GM18868 (cell line): ENCODE data around the gene TTC28.
"Not testable (repeated sequence)": the region's sequence is repeated elsewhere in the genome, so short reads cannot be mapped to it uniquely, and the experiment has no call there.

Experiments used
- ATAC-seq: cut with Tn5 transposase; IDR thresholded peaks from one replicate; pipeline ENCODE4 v1.9.1; 2021; ENCODE audit warnings: mild to moderate bottlenecking, moderate library complexity; ENCODE audit not compliant: unreplicated experiment

TTC28 gene

DNA sequence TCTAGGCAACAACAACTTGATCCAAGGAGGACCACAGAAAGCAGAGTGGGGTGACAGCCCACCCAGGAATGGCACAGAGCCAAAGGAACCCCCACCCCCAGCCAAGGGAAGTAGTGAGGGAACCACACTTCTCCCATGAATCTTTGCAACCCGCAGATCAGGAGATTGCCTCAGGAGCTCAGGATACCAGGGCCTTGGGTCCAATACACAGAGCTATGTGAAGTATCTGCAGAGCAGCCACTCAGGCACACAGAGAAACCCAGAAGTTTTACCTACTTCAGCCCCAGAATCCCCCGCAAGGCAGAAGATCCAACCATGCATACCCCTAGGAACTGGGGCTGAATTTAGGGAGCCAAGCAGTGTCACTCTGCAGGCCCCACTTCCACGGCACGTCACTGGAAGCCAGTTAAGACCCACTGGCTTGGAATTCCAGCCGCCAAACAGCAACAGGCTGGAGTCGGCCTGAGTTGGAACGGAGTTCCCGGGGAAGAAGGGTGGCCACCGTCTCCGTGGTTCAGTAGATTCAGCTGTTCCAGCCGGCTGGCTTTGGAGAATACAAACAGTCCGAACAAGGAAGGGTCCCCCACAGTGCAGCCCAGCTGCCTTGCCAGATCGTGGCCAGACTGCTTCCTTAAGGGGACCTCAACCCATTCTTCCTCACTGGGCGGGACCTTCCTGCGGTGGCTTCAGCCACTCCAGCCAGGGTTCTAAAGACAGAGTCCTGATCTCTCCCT is 174.1 kb downstream of the TTC28 start:
- no peak for ATAC-seq

DNA sequence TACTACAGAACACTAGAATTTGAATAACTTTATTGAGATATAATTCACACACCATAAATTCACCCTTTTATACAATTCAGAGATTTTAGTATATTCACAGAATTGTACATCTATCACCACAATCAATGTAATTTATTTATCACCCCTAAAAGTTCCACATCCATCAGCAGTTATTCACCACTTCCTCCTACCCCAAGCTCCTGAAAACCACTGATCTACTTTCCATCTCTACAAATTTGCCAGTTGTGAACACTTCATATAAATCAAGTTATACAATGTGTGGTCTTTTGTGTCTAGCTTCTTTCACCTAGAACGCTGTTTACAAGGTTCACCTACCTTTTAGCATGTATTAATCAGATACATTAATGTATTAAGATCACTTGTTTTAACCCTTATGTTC is 179.6 kb downstream of the TTC28 start:
- no peak for ATAC-seq

DNA sequence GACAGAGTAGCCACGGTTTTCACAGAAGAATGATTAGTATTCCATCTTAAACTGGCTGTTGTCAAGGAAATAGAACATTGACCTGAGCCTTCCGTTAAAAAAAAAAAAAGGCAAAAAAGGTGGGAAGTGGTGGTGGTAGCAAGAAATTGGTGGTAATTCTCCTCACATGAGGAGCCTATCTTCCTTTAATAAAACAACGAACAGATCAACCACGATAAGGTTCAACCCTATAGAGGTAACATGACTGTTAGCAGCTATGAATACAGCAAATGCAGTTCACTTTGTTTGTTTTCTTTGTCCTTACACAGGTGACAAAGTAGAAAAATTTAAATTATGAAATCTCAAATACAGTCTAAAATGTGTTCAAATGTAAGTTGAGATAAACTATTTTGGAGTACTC is 181.6 kb downstream of the TTC28 start:
- ATAC-seq, result no peak

DNA sequence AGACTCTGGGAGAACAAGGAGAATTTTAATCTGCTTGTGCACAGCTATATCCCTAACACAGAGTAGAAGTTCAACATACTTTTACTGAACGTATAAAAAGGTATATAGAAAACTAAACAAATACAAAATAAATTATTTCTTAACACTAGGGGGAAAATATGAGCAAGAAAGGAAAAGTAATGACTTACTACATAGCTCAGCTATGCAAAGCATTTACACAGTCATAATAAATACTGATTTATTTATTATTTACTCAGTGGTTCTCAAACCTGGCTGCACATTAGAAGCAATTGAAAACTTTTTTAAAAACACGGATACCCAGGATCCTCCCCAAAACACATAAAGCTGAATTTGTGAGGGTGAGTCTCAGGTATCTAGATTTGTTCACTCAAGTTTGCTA is 182.5 kb downstream of the TTC28 start:
- ATAC-seq, result no peak

DNA sequence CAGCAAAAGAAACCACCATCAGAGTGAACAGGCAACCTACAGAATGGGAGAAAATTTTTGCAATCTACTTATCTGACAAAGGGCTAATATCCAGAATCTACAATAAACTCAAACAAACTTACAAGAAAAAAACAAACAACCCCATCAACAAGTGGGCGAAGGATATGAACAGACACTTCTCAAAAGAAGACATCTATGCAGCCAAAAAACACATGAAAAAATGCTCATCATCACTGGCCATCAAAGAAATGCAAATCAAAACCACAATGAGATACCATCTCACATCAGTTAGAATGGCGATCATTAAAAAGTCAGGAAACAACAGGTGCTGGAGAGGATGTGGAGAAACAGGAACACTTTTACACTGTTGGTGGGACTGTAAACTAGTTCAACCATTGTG is 188.4 kb downstream of the TTC28 start:
- not testable (repeated sequence) for ATAC-seq

DNA sequence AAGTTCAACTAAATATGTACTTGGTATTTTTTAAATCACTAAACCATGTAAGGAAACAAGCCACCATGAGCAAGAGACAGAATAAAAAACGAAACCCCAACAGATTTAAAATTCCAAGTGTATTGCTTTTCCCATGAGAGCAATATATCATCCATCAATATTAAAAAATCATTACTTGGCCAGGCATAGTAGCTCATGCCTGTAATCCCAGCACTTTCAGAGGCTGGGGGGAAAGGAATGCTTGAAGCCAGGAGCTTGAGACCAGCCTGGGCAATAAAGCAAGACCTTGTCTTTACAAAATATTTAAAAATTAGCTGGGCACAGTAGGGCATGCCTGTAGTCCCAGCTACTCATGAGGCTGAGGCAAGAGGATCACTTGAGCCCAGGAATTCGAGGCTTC is 190.8 kb downstream of the TTC28 start:
- no peak for ATAC-seq

DNA sequence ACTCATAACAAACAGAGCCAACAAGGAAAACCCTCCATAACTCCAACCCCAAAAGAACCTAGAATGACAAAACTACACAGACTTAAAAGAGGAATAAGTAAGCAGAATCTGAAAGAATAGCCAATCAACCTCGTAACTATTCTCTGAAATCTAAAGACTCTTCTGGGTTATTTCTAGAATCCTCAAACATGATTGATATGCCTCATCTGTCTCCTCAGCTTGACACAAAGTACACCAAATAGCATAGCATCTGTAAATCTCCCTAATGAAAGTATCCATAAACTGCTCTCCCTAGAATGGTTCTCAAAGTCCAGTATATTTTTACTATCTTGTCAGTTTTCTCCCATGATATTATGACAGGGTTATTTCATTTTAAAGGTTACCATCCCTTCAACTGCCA is 195.0 kb downstream of the TTC28 start:
- ATAC-seq, result no peak

DNA sequence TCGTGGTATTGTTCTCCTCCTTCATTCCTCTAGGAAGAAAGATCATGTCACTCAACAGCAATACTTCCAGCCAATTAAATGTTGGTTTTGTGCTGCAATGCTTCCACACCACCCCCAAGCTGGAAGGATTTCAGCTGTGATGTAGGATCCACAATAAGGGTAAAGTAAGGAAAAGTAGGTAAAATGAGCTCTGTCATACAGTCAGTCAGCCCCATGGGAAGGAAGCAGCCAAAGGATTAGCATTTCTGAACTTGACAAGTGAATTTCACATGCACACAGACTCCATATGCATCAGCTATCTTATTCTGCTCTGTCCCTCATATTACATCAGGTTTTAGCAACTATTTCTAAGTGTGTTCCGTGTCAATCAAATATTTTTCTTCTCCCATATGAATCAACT is 197.9 kb downstream of the TTC28 start:
- ATAC-seq, result no peak

DNA sequence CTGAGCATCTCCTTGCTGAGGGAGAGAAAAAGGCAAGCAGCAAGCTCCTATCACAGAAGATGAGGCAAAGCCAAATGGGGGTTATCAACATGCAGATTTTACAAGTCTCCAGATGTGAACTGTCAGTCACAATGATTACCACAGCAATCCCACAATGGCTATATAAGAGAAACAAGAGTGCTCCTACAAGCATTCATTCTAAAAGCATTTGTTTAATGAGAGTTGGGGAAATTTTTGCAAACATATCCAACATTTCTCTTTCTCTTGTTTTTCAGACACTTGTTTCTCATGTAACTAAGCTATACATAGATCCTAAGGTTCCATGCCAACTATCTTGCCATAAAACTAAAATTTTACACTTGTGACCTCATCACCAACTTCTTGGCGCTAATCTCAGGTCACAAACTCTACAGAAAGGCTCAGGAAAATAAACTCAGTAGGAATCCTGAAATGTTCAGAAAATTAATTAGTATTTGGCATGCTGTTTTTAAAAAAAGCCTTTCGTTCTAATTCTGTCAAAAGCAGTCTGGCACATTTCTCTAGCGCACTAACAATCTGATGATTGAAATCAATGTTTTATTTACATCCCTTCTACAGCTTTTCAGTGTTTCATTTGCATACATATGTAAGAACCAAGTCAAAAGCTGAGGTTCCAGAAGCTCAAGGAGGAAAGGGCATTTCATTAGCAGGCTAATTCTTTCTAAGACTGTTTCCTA is 199.5 kb downstream of the TTC28 start:
- ATAC-seq, result no peak

DNA sequence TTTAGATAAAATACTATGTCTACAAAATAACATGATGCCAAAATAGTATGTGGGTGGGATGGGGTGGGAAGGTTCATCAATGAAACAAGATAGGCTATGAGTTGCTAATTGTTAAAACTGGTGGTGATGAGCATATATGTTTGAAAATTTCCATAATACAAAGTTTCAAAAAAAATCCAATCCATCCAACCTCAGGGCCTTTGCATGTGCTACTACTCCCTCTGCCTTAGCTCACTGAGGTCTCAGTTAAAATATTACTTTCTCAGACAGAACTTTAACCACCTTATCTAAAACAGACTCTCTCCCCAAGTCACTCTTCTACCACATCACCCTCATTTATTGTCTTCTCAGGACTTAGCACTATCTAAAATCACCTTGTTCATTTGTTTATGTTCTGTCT is 201.1 kb downstream of the TTC28 start:
- ATAC-seq, result no peak

DNA sequence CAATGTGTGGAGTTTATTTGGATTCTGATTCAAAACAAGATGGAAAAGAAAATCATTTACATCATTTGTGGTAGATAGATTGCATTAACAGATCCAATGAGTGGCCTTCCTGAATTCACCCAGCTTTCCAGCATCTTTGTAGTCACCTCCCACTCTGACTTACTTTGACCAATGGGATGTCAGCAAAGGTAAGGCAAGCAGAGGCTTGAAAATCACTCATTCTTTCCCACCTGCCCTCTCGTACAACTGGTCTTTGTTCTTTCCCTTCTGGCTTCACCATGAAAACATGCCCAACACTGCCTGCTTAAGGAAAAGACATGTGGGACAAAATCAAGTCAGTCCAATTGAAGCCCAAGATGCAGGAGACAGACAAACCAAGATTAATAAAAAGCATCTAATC is 202.1 kb downstream of the TTC28 start:
- no peak for ATAC-seq

DNA sequence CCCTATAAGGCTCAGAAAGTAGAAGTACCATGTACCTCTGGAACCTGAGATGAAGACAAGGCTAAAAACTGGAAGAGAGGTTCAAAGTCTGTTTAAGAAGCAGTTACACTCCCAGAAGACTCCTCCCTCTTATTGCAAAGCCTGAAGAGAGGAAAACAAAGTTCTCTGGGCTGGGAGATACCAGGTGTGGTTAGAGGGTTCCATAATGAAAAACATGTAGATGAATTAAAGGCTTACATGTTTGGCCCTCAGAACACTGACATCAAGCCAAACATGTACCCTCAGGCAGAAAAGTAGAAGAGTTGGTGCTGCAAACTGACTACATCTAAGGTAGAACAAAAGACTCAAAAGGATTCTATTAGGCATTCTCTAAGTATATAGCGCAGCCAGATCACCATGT is 205.3 kb downstream of the TTC28 start:
- no peak for ATAC-seq

DNA sequence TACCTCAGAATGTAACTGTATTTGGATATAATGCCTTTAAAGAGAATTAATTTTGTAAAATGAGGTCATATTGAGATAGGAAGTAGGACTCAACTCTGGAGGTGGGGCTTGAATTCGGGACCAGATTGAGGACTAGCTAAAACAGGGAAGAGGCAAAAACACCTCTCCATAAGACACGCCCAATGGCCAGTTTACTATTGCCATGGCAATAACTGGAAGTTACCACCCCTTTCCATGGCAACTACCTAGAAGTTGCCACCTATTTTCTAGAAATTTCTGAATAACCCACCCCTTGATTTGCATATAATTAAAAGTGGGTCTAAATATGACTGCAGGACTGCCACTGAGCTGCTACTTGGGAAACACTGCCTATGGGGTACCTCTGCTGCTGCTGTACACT is 206.4 kb downstream of the TTC28 start:
- no peak for ATAC-seq

DNA sequence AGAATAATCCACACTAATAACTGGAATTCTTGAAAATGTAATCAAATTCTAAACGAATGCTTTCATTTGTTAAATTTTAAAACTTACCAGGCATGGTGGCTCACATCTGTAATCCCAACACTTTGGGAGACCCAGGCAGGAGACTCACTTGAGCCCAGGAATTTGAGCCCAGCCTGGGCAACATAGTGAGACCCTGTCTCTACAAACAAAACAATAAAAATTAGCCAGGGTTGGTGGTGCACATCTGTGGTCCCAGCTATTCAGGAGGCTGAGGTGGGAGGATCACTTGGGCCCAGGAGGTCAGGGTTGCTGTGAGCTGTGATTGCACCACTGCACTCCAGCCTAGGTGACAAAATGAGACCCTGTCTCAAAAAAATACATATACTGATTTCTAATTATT is 212.6 kb downstream of the TTC28 start:
- ATAC-seq, result not testable (repeated sequence)

DNA sequence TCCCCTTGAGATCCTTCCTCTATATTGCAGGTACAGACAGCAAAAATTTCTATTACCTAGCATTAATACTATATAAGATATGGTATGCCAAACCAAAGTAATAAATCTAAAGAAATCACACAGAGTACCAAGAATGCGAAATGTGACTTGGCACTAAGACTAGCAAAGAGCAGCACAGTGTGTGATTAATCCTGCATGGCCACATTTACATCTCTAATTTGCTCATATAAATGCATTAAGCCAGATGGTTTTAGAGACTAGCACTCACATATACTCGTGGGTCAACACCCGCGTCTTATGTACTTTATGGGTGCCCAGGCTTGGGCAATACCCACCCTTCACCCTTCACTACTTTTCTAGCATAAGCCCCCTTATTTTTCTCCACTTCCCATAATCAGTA is 213.2 kb downstream of the TTC28 start:
- ATAC-seq, result no peak

DNA sequence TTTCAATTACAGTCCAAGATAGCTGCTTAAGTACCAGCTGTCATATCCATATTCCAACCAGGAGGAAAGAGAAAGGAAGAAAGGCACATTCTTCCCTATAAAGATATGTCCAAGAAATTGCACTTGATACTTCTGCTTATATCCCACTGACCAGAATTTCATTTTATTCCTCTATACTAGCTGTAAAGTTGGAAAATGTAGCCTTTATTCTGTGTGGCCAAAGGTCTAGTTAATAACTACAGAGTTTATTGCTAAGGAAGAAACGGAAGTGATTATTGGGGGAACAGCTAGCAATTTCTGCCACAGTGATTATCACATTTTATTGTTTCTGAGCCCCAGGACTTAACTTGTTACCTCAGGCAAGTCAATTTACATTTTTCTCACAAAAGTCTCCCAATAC is 213.8 kb downstream of the TTC28 start:
- no peak for ATAC-seq

DNA sequence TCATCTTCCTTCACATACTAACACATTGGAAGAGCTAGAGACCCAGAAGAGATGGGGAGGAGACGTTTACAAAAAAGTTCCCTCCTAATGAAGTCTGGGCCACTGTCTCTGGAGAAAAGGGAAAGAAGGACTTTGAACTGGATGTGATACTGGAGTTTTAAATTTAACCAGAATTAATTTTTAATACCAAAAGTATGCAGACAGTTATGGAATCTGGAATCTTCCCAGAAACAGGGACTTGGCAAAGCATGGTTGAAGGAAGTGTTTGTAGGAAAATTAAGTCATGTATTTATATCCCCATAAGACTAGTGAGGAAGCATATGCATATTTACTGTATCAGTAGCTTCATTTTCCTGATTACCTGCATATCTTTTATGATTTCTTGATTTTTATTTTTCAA is 215.5 kb downstream of the TTC28 start:
- ATAC-seq, result no peak

DNA sequence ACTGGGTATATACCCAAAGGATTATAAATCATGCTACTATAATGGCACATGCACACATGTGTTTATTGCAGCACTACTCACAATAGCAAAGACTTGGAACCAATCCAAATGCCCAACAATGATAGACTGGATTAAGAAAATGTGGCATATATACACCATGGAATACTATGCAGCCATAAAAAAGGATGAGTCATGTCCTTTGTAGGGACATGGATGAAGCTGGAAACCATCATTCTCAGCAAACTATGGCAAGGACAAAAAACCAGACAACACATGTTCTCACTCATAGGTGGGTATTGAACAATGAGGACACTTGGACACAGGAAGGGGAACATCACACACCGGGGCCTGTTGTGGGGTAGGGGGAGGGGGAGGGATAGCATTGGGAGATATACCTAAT is 216.2 kb downstream of the TTC28 start:
- not testable (repeated sequence) for ATAC-seq

DNA sequence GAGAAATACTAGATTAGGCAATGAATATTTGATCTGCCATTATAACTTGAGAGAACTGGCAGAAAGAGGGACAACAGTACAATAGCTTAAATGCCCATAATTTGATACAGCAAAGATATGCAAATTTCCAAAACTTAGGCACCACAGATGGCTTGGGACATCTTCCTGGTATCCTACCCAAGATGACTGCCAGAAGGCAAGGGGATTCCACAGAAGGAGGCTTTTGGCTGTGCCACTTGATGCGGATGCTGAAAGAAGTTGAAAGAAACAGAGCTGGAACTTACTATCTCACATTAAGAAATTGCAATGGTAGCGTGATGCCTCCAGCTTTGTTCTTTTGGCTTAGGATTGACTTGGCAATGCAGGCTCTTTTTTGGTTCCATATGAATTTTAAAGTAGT is 216.7 kb downstream of the TTC28 start:
- ATAC-seq, result no peak

DNA sequence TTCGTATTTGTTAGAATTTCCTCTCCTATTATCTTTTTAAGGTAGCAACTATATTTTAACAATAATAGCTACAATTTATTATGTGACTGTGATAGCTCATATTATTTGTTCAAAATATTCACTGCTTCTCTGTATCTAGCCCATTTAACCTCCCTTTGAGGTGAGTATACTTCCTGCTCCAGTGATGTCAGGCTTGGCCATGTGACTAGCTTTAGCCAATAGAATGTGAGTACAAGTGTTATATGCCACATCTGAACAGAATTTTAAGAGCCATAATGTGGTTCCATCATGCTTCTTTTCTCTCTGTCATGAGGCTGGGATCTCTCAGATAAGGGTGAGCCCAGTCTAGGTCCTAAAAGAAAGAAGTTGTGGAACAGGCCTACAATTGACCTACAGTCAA is 217.6 kb downstream of the TTC28 start:
- no peak for ATAC-seq

DNA sequence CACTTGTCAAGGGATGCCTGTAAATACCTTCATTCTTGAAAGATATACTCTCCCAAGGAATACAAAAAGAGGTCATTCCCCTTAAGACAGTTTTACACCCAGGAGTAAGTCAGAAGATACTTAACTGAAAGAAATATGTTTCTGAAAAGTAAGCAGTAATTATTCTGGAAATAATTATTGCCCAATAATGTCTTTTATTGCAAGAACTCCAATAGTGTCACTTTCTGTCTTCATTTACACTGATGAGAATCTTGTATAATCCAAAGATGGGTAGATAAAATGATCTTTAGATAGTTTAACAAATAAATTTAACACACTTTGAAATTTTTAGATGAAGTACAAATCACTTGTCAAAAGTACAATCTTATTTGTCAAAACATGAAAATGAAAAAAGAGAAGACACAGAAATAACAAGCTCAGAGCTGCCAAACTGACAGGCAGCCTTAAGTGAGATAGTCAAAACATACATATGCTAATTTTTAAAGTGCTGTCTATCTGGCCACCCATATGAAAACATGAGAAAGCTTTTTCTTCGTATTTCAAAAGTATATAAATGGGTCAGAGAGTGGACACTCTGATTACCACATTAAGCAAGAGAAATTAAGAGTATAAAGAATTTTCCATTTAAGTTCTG is 225.1 kb downstream of the TTC28 start:
- no peak for ATAC-seq

DNA sequence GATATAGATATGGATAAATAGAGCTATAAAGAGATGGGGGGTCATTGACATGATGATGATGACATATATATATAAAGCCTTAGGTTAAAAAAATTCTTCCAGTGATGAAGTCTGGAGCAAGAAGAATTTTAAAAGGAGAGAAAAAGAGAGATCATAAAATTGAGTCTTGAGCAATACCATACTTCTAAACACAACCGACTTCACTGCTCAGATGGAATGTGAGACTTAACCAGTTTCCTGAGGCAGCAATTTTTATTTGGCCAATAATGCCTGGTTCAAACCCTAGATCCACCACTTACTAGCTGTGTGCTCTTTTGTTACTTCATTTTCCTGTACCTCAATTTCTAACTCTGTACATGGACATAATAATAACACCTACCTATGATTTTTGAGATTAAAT is 229.5 kb downstream of the TTC28 start:
- no peak for ATAC-seq
